NT2/D1 (cell line): ENCODE data around the gene TUSC2.

Experiments used
- DNase-seq: peaks from one replicate; pipeline ENCODE4 v3.0.0-alpha.2; 2011; ENCODE audit warnings: low read depth, low spot score
- H3K27me3 ChIP-seq: 2 replicates; pipeline ENCODE4 v1.6.0; 2011; ENCODE audit warnings: mild to moderate bottlenecking; ENCODE audit not compliant: insufficient read length, insufficient read depth
- H3K36me3 ChIP-seq: 2 replicates; pipeline ENCODE4 v1.6.1; 2011; ENCODE audit warnings: mild to moderate bottlenecking, low read length, mixed read lengths; ENCODE audit not compliant: insufficient read depth, insufficient read length
- H3K4me1 ChIP-seq: 2 replicates; pipeline ENCODE4 v1.5.1; 2011; ENCODE audit not compliant: insufficient read depth, insufficient read length
- H3K4me3 ChIP-seq: 2 replicates; pipeline ENCODE4 v1.5.1; 2011; ENCODE audit warnings: low read depth; ENCODE audit not compliant: insufficient read length
- H3K9ac ChIP-seq: 2 replicates; pipeline ENCODE4 v1.6.0; 2011; ENCODE audit warnings: low read depth; ENCODE audit not compliant: insufficient read length
- H3K9me3 ChIP-seq: 2 replicates; pipeline ENCODE4 v1.5.1; 2011; ENCODE audit warnings: mild to moderate bottlenecking, low read length; ENCODE audit not compliant: insufficient read depth
- SUZ12 ChIP-seq: IDR thresholded peaks from 2 replicates; pipeline ENCODE4 v1.6.1; 2011; ENCODE audit not compliant: insufficient read length, insufficient read depth; ENCODE audit errors: extremely low read depth
- YY1 ChIP-seq: IDR thresholded peaks from 2 replicates; pipeline ENCODE4 v1.6.1; 2011; ENCODE audit not compliant: insufficient read length, insufficient read depth
- ZNF274 ChIP-seq: IDR thresholded peaks from 2 replicates; pipeline ENCODE4 v1.6.1; 2011; ENCODE audit warnings: mild to moderate bottlenecking, low read depth, low read length

Gene TUSC2

GRCh38 chr3:50293079-50293801, 34.8 kb downstream of the TUSC2 start:
- Histone ChIP-seq H3K9me3 (no peaks in the 10 kb centered on the region), H3K36me3 (peaks cover 34% of the 10 kb centered on the region), H3K27me3 (no peaks in the 10 kb centered on the region), H3K4me1 (peaks cover 10% of the 10 kb centered on the region), H3K9ac (peak overlapping the region; percentile 71), H3K4me3 (no peak overlapping the region)
- TF ChIP-seq ZNF274 (no peak), YY1 (no peak), SUZ12 (no peak)
- DNase-seq, result no peak

GRCh38 chr3:50292159-50293078, 35.6 kb downstream of the TUSC2 start, which contains the start of gene IFRD2:
Gene IFRD2, minus strand, starts transcription at chr3:50292429. Its CDS starts 155 bp downstream, at chr3:50292274.
- peaks cover 42% of the 10 kb centered on the region for H3K36me3 ChIP-seq
- H3K27me3 ChIP-seq, result no peaks in the 10 kb centered on the region
- peak; percentile 97 for DNase-seq
- H3K4me3 ChIP-seq, result peak within 1 kb of the TSS; percentile 87
- H3K9me3 ChIP-seq, result no peaks in the 10 kb centered on the region
- H3K9ac ChIP-seq, result peak within 1 kb of the TSS; percentile 97
- H3K4me1 ChIP-seq, result peaks cover 10% of the 10 kb centered on the region
- TF ChIP-seq ZNF274, result no peak
- TF ChIP-seq SUZ12, result no peak
- TF ChIP-seq YY1, result peak; percentile 69

- no peaks in the 10 kb centered on the region for H3K27me3 ChIP-seq
- TF ChIP-seq ZNF274, result no peak
- no peak for TF ChIP-seq YY1
- no peak for TF ChIP-seq SUZ12
- H3K4me1 ChIP-seq, result peaks cover 15% of the 10 kb centered on the region
- H3K4me3 ChIP-seq, result no peak overlapping the region
- H3K9ac ChIP-seq, result no peak overlapping the region
- no peaks in the 10 kb centered on the region for H3K9me3 ChIP-seq
- H3K36me3 ChIP-seq, result peaks cover 51% of the 10 kb centered on the region
- no peak for DNase-seq
These were observed 37.8 kb downstream of the TUSC2 start for GRCh38 chr3:50290161-50290641.

- TF ChIP-seq SUZ12 (no peak), YY1 (no peak), ZNF274 (no peak)
- Histone ChIP-seq H3K4me3 (no peak overlapping the region), H3K9me3 (no peaks in the 10 kb centered on the region), H3K4me1 (peaks cover 15% of the 10 kb centered on the region), H3K36me3 (peaks cover 51% of the 10 kb centered on the region), H3K9ac (no peak overlapping the region), H3K27me3 (no peaks in the 10 kb centered on the region)
- DNase-seq, result no peak
These were observed 38.9 kb downstream of the TUSC2 start for GRCh38 chr3:50289130-50289529.

GRCh38 chr3:50288387-50289007, 39.5 kb downstream of the TUSC2 start:
- H3K9ac ChIP-seq, result no peak overlapping the region
- no peak for DNase-seq
- peaks cover 51% of the 10 kb centered on the region for H3K36me3 ChIP-seq
- H3K4me1 ChIP-seq, result peaks cover 15% of the 10 kb centered on the region
- TF ChIP-seq SUZ12 (no peak), ZNF274 (no peak), YY1 (no peak)
- no peaks in the 10 kb centered on the region for H3K9me3 ChIP-seq
- no peak overlapping the region for H3K4me3 ChIP-seq
- H3K27me3 ChIP-seq, result no peaks in the 10 kb centered on the region

- H3K9ac ChIP-seq, result no peak overlapping the region
These were observed 40.8 kb downstream of the TUSC2 start for GRCh38 chr3:50287262-50287661.

More at GRCh38 chr3:50287262-50287661, 40.8 kb downstream of the TUSC2 start:
- H3K36me3 ChIP-seq, result peaks cover 51% of the 10 kb centered on the region
- peaks cover 9% of the 10 kb centered on the region for H3K4me1 ChIP-seq
- no peak overlapping the region for H3K4me3 ChIP-seq
- no peak for TF ChIP-seq YY1
- no peak for TF ChIP-seq ZNF274
- no peaks in the 10 kb centered on the region for H3K9me3 ChIP-seq
- no peaks in the 10 kb centered on the region for H3K27me3 ChIP-seq
- no peak for DNase-seq
